Measurements from ENCODE around the gene ADCY2.

DNA sequence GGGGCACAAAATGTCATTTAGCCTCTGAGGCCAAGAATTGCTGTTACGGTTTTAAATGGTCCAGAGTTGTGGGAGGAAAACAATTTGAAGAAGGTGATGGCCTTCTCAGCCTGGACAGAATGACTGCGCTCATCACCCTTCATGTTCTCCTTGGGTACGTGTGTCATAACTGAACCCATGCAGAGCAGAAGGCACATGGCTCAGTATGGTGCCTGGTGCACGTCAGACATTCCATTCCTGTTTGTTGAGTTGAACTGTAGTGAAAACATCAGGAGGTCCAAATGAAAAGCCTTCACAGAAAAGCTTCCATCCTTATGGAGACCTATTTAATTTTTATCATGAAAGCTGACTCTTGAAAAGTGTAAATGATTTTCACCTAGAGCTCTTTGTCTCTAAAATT lies 321.8 kb downstream of the ADCY2 start:
- TF ChIP-seq, protein P1, sequence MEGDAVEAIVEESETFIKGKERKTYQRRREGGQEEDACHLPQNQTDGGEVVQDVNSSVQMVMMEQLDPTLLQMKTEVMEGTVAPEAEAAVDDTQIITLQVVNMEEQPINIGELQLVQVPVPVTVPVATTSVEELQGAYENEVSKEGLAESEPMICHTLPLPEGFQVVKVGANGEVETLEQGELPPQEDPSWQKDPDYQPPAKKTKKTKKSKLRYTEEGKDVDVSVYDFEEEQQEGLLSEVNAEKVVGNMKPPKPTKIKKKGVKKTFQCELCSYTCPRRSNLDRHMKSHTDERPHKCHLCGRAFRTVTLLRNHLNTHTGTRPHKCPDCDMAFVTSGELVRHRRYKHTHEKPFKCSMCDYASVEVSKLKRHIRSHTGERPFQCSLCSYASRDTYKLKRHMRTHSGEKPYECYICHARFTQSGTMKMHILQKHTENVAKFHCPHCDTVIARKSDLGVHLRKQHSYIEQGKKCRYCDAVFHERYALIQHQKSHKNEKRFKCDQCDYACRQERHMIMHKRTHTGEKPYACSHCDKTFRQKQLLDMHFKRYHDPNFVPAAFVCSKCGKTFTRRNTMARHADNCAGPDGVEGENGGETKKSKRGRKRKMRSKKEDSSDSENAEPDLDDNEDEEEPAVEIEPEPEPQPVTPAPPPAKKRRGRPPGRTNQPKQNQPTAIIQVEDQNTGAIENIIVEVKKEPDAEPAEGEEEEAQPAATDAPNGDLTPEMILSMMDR (IDR thresholded peaks at IDR 0.05), result no peak
- TF ChIP-seq POLR2A (IDR thresholded peaks at IDR 0.05), result no peak

Measured in heart left ventricle (tissue), 13 donors.